Neutrophil (primary cell): ENCODE results near the gene SARDH.

Experiments used
- H3K27ac ChIP-seq: fragments of 200-600 bp; sonication (generic); 2 replicates; pipeline ENCODE4 v1.5.1; 2016; ENCODE audit warnings: mild to moderate bottlenecking, moderate library complexity
- H3K27me3 ChIP-seq: fragments of 200-600 bp; sonication (generic); 2 replicates; pipeline ENCODE4 v1.6.0; 2016; ENCODE audit warnings: mild to moderate bottlenecking
- H3K36me3 ChIP-seq: fragments of 200-600 bp; sonication (generic); 2 replicates; pipeline ENCODE4 v1.5.1; 2017
- H3K4me1 ChIP-seq, 2 experiments: fragments of 200-600 bp in 1 of 2; sonication (generic) in 1 of 2; 1 replicate in 1 of 2; 2 replicates in 1 of 2; pipeline versions ENCODE4 v1.5.1 to v1.6.1; 2013 to 2016; ENCODE audit warnings: low read depth in 1 of 2, low read length in 1 of 2, mild to moderate bottlenecking in 1 of 2, moderate library complexity in 1 of 2; ENCODE audit not compliant: control insufficient read depth in 1 of 2, insufficient read depth in 1 of 2
- H3K4me3 ChIP-seq, 2 experiments: fragments of 200-600 bp in 1 of 2; sonication (generic) in 1 of 2; 1 replicate in 1 of 2; 2 replicates in 1 of 2; pipeline ENCODE4 v1.5.1; 2013 to 2016; ENCODE audit warnings: low read depth in 1 of 2, low read length in 1 of 2, mild to moderate bottlenecking in 1 of 2, moderate library complexity in 1 of 2
- H3K9me3 ChIP-seq: fragments of 200-600 bp; sonication (generic); 2 replicates; pipeline ENCODE4 v1.5.1; 2016
- CTCF ChIP-seq: fragments of 200-600 bp; sonication (generic); IDR thresholded peaks from 2 replicates; pipeline ENCODE4 v1.5.1; 2016; ENCODE audit warnings: antibody characterized with exemption

Gene SARDH

GRCh38 chr9:133659516-133659915, 78.6 kb downstream of the SARDH start:
- Histone ChIP-seq H3K27ac (no peak overlapping the region), H3K9me3 (no peaks in the 10 kb centered on the region), H3K27me3 (peaks cover 65% of the 10 kb centered on the region), H3K4me3 (no peak overlapping the region), H3K36me3 (no peaks in the 10 kb centered on the region), H3K4me1 (no peaks in the 10 kb centered on the region)
- TF ChIP-seq CTCF, result no peak

- no peak for TF ChIP-seq CTCF
- no peaks in the 10 kb centered on the region for H3K4me1 ChIP-seq
- H3K4me3 ChIP-seq, result no peak overlapping the region
- H3K27me3 ChIP-seq, result peaks cover 68% of the 10 kb centered on the region
- H3K27ac ChIP-seq, result no peak overlapping the region
- H3K36me3 ChIP-seq, result no peaks in the 10 kb centered on the region
- H3K9me3 ChIP-seq, result no peaks in the 10 kb centered on the region
These were observed 79.4 kb downstream of the SARDH start for GRCh38 chr9:133658442-133659431.

GRCh38 chr9:133657120-133657661, 81.0 kb downstream of the SARDH start:
- Histone ChIP-seq H3K9me3 (no peaks in the 10 kb centered on the region), H3K36me3 (no peaks in the 10 kb centered on the region), H3K4me1 (no peaks in the 10 kb centered on the region), H3K4me3 (no peak overlapping the region), H3K27ac (no peak overlapping the region), H3K27me3 (peaks cover 68% of the 10 kb centered on the region)
- TF ChIP-seq CTCF, result no peak

- Histone ChIP-seq H3K4me1 (no peaks in the 10 kb centered on the region), H3K27me3 (peaks cover 68% of the 10 kb centered on the region), H3K27ac (no peak overlapping the region), H3K4me3 (no peak overlapping the region), H3K9me3 (no peaks in the 10 kb centered on the region), H3K36me3 (no peaks in the 10 kb centered on the region)
- TF ChIP-seq CTCF, result no peak
These were observed 81.7 kb downstream of the SARDH start for GRCh38 chr9:133656211-133657119.

GRCh38 chr9:133655701-133656100, 82.5 kb downstream of the SARDH start:
- Histone ChIP-seq H3K9me3 (no peaks in the 10 kb centered on the region), H3K4me1 (no peaks in the 10 kb centered on the region), H3K27me3 (peaks cover 65% of the 10 kb centered on the region), H3K27ac (no peak overlapping the region), H3K4me3 (no peak overlapping the region), H3K36me3 (no peaks in the 10 kb centered on the region)
- TF ChIP-seq CTCF, result no peak
